HG03025 (cell line): ENCODE data around the gene ERLEC1.
"Not testable (repeated sequence)": the region's sequence is repeated elsewhere in the genome, so short reads cannot be mapped to it uniquely, and the experiment has no call there.

Experiments
- ATAC-seq: cut with Tn5 transposase; IDR thresholded peaks from one replicate; pipeline ENCODE4 v1.9.1; 2021; ENCODE audit warnings: mild to moderate bottlenecking, moderate library complexity; ENCODE audit not compliant: unreplicated experiment, low FRiP score

ERLEC1 gene, protein sequence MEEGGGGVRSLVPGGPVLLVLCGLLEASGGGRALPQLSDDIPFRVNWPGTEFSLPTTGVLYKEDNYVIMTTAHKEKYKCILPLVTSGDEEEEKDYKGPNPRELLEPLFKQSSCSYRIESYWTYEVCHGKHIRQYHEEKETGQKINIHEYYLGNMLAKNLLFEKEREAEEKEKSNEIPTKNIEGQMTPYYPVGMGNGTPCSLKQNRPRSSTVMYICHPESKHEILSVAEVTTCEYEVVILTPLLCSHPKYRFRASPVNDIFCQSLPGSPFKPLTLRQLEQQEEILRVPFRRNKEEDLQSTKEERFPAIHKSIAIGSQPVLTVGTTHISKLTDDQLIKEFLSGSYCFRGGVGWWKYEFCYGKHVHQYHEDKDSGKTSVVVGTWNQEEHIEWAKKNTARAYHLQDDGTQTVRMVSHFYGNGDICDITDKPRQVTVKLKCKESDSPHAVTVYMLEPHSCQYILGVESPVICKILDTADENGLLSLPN

DNA sequence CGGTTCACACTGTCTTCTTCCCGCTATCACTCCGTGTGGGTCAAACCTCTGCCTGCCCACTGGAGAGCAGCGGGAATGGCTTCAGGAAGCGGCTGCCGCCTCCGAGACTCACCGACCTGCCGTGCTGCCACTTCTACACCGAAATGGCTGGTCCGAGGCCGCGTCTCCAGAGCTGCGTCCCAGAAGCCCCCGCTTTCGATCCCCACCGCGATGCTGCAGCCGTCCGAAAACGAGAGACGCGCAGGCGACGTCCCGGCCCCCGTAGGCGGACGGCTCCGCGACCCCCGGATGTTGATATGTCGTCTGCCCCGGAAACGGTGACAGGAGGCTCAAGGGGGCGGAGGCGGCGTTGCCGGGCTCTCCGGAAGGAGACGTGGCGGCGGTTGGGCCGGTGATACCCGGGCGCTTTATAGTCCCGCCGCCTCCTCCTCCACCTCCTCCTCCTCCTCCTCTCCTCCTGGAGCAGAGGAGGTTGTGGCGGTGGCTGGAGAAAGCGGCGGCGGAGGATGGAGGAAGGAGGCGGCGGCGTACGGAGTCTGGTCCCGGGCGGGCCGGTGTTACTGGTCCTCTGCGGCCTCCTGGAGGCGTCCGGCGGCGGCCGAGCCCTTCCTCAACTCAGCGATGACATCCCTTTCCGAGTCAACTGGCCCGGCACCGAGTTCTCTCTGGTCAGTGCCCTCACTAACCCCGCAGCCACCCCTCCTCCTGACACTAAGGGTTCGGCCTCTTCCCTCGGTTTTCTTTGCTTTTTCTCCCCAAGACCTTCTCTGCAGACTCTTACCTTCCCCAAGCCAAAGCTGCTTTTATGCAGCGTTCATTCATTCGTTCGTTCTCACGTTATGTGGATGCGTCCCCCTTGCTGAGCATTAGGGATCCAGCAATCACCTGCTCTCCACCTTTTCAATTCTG, at the start of gene ERLEC1, which contains the start of gene ASB3:
ERLEC1 (plus strand) TSS at position 340 of the 909 bp plus-strand sequence; CDS start at position 507, 167 bp downstream.
ASB3 (minus strand) TSS at position 249 of the 909 bp plus-strand sequence. CDS start 21,381 bp downstream, outside the sequence.
- ATAC-seq, result peak; percentile 90

DNA sequence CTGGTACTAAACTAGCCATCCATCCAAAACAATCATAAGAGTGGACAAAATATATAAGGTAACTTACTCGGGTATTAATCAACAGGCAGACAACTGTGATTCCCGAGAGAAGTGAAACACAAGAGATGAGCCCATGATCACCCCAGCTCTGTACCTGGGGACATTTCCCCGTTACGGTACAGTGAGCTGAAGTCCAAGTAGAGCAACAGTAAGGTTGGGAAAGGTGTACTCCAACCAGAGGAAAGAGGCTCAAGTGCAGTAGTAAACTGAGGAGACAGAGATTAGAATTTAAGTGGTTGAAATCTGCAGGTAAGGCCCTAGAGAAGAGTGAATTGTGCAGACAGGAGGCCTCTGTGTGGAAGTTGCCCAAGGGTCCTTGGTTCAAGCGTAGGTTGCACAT, 49.8 kb upstream of the ERLEC1 start:
- ATAC-seq, result no peak

DNA sequence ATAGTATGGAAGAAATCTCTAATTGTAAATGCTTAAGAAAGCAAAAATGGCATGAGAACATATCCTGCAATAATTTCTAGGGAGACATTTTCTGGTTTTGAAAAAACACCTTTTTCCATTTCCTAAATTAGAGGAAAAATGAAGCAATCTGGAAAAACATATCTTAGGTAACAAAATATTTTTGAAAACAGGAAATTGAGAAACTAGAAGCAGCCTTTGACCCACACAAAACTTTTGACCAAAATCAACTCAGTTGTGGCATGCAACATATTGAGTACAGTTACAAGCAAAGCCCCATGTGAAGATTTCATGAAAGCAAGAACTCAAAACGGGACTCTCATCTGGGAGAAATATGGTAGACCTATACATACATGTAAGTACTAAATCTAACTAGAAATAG, 47.8 kb upstream of the ERLEC1 start:
- no peak for ATAC-seq

DNA sequence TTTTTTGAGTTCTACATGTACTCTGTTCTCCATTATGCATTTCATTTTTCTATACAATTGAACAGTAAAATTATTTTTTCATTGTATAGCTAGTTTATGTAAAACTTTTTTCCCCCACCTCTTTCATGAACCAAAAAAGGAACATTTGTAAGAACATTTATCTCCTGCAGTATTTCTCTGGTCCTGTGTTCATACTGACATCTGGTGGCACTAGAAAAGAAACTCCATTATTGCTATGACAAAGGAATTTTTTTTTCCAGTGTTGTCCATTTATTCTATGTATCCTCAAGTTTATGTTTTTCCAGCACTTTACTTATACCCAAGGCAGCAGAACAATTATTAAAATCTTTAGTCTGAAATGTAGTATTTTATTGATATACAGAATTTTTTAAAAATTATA, 46.7 kb upstream of the ERLEC1 start:
- ATAC-seq, result no peak

DNA sequence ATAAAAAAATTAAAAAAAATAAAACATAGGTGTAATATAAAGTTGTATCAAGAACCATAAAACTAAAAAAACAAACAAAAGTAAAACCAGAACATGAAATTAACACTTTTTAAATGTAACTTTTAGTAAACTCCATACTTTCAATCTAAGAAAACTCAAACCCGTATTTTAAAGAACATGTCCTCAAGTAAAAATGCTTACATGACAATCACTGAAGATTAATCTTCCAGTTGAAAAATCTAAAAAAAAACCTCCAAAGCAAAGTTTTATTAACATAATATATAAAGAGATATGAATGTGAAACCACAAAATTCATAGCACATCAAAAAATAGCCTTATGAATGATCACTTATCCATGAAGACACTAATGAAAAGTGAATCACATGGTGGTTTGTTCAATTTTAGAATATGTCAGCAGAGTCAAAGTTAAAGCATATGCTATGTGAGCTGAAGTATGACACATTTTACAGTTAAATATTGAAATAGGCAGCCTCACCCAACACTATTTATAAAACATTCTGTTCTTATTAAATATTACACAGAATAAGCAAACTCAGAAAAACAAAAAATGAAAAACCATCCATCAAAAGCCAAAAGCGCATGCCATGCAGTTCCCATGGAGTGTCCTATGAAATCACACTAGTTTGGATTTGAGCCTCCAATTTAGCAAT, 42.3 kb upstream of the ERLEC1 start:
- ATAC-seq, result no peak

DNA sequence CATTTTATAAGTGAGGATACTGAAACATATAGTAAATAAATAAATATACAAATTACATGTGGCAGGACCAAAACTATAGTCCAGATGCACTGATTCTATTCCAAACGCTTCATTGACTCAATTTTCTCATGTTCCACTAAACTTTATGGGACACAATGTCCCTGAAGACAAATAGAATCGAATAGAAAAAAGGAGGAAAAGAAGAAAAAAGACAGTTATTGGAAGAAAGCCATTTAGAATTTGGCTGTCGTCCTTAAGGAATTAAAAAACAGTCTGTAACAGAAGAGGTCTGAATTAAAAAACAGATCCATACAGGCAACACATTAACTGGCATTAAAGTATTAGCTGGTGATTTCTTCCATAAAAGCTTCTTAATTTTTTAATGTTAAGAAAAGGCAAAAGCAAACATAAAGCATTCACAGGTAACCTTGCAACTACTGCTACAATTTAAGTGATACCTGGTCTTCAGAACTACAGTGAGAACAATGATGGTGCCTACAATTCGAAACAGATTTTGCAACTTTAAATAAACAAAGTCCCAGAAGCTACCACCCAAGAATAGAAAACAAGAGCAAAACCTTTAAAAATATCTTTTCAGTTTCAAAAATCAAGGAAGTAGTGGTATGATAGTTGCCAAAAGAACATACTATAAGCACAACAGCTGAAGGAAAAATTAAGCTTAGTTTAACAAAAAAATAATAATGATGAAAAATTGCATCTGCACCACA, 36.6 kb upstream of the ERLEC1 start:
- ATAC-seq, result peak; percentile 45

DNA sequence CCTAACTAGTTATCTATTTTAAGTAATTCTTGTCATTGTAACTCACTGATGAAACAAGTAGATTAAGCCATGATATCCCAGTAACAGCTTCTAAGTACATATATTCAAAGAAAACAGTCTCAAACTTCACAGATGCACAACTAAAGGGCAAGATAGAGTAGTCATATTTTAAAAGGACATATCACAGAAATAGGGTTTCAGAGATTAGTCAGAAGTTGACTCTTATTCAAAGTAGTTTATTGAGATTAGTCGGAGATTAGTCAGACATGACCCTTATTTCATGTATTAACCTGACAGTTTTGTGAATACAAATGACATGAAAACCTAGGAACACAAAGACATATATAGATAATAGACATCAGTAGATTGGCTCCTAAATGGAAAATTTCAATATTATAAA, 35.1 kb upstream of the ERLEC1 start:
- ATAC-seq, result peak; percentile 78

DNA sequence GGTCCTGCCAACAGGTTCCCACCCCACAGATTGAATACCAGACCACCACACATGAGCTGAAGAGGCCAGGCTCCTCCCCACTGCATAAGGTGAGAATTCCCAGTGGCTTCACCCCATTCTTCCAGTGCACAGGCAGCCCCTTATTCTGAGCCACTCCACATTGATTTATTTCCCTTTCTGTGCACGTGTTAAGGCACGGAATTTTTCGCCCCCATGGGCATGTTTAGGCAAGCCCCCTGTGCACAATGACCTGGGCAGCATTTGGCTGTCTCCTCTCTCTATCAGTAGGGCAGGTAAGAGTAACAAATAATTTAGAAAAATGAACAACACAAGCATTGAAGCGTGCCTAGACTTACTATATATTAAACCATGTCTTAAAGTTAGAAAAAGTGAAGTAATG, 34.5 kb upstream of the ERLEC1 start:
- no peak for ATAC-seq

DNA sequence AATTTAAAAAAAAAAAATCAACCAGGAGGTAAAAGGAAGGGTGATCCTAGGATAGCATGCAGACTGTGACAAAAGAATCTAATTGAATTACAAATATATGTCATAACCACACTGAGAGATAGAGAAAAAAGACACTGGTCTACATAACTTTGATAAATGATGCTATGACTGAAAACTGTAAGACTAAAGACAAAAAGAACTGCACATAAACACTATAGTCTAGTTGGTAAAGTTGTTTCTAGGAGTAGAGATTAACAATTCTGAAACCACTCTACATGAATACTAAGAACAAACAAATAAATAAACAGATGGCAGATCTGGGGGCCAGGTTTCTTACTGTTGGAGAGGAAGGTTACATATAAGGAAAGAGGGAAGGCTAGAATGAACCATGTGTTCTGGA, 33.8 kb upstream of the ERLEC1 start:
- ATAC-seq, result no peak

DNA sequence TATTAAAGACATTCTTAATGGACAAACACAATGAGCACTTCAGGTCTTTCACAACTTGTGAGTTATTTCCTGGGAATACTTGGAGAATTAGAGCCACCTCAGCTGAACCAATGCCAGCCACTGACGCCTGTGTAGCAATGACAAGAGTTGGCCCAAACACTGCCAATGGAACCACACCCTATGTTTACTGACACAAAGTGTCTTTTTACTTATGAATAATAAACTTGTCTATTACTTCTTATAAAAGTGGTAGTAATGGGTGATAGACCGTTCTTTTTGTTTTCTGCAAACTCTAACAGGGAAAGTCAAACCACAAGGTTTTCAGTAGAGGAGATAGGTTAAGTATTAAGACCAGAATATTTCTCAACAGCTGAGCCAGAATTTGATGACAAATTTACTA, 31.7 kb upstream of the ERLEC1 start:
- no peak for ATAC-seq

DNA sequence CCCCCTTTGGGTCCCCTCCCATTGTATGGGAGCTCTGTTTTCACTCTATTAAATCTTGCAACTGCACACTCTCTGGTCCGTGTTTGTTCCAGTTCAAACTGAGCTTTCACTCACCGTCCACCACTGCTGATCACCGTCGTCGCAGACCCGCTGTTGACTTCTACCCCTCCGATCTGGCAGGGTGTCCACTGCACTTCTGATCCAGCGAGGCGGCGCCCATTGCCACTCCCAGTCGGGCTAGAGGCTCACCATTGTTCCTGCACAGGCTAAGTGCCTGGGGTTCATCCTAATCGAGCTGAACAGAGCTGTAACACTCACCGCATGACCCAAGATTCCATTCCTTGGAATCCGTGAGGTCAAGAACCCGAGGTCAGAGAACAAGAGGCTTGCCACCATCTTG, 30.2 kb upstream of the ERLEC1 start:
- ATAC-seq, result no peak

DNA sequence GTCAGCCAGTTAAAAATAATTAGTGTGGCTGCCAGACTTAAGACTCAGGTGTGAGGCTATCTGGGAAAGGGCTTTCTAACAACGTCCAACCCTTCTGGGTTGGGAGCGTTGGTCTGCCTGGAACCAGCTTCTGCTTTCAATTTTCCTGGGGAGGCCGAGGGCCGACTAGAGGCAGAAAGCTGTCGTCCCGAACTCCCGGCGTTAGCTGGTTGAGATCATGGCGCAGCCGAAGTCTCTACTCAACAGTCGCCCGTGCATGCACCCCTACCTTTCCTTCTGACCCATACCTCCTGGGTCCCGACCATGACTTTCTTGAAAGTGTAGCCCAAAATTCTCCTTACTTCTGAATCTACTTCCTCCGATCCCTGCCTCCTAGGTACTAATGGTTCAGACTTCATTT, 29.6 kb upstream of the ERLEC1 start:
- ATAC-seq, result not testable (repeated sequence)

DNA sequence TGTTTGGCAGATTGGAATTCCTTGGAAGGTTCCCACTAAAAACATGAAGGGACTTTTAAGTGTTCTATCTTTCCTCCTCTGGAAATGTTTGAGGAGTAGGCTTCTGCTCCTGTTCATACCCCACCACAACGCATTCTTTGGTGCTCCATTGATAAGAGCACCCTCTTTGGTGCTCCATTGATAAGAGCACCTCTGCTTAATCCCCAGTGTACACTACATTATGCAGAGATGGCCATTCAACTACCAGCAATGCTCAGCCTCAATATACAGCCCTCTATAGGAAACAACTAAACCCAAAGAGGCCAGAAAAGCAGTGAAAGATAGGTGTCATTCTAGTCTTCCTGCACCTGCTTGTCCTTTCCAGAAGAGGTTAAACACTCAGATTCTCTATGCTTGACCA, 21.1 kb upstream of the ERLEC1 start:
- ATAC-seq, result no peak

DNA sequence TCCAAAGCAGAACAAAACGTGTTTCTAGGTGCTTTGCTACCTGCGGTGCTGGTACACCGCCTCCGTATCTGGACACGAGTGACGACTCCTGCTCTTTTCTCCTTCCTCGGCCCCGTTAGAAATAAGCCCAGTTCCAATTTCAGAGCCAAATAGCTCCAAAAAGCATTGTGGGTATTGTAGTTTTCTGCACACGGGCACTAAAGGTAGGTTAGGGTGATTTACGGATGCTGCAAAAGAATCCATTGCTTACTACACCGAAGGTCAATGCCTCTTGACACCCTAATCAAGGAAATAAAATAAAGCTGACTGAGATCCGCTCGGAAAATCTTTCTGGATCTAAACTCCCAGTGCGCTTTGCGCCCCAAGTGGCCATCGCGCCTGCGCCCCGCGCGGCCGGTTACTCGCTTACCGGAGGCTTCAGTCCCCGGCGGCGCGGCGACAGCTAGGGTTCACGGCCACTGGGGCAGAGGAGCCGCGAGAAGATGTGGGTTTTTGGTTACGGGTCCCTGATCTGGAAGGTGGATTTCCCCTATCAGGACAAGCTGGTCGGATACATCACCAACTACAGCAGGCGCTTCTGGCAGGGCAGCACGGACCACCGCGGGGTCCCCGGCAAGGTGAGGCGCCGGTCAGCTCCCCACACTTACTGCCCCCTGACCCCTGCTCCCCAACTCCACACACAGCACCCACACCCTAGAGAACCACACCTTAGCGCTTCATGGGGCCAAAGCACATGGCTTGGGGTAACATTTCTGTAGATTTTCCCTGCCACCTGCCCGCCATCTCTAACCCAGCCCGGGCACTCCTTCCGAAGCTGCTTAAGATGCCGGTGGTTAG, 19.2 kb upstream of the ERLEC1 start, which contains the start of gene CHAC2:
CHAC2 (plus strand) TSS at position 400 of the 837 bp plus-strand sequence; CDS start at position 483, 83 bp downstream.
- peak; percentile 93 for ATAC-seq

DNA sequence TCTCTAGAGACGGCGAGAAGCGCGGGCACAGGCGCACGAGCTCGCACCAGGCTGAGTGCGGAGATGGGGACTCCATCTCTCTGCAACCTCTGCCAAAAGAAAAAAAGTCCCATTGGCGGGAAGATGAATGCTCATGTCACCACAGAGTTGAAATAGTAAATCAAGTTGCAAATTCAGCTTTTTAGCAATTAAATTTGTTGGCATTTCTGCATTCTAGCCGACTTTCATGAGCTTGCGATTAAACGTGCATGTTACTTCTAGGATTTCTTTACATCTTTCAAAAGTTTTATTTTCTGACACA, 18.7 kb upstream of the ERLEC1 start:
- ATAC-seq, result peak; percentile 52

DNA sequence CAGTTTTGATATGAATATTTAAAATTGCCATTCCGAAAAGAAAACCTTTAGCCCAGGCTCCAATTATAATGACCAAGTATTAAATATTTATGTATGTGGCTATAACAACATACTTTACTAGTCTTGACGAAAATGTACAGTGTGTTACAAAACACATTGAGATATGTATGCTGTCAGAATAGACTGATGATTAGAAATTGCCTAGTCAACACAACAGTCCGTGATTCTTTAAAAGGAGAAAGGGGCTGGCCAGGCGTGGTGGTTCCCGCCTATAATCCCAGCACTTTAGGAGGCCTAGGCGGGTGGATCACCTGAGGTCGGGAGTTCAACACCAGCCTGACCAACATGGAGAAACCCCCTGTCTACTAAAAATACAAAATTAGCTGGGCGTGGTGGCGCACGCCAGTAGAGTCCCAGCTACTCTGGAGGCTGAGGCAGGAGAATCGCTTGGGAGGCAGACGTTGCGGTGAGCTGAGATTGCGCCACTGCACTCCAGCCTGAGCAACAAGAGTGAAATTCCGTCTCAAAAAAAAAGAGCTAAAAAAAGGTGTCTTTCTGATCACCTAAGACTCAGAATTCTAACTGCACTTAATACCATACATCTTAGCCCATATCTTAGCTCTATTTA, 17.4 kb upstream of the ERLEC1 start:
- ATAC-seq, result no peak

DNA sequence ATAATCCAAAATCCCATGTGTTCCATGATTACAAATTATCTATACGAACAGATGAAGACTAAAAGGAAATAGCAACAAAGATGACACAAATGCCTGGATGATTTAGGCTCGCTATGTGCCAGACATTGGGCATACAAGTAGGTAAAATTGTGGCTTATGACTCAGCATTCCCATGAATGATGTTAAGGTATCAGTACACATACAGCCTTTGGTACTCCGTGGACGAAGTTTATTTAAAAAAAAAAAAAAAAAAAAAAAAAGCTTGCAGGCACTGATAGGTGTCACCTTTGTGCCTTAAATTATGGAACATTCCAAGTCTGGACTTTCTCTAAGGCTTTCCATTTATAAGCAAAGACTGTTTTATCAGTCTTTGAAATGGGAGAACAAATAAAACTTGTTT, 16.6 kb upstream of the ERLEC1 start:
- no peak for ATAC-seq

DNA sequence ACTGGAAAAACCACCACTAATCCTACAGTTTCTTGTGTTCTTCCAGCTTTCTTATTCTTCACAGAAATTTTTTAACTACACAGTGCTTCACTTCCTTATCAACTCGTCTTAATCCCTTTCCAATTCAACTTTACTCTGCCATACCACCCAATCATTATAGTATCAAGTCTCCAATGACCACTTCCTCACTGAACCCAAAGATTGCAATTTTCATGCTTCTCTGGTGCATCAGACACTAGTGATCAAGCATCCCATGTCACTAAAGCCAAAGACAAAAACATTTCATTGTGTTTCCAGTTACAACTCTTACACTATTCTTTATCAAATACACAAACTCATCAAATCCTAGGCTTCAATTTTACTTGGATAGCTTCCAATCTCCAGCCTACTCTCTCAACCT, 9.7 kb upstream of the ERLEC1 start:
- no peak for ATAC-seq
